Activated T-helper 9 cell treated with anti-CD3 and anti-CD28 coated beads, Interleukin-2, amount 50 U/mL, for 16 hours (primary cell): ENCODE measurements around the gene TMEM132A.

Experiments used
- DNase-seq: peaks from one replicate; pipeline ENCODE4 v3.0.0-alpha.2; 2020; ENCODE audit warnings: low read depth

TMEM132A gene

GRCh38 chr11:60924110-60924905, at the start of gene TMEM132A:
TSS of gene TMEM132A (plus strand) at chr11:60924460. CDS start at chr11:60924634, 174 bp downstream.
- DNase-seq, result no peak

GRCh38 chr11:60875366-60876167, 48.7 kb upstream of the TMEM132A start:
- no peak for DNase-seq

- DNase-seq, result no peak
These were observed 48.1 kb upstream of the TMEM132A start for GRCh38 chr11:60876168-60876485.

DNA sequence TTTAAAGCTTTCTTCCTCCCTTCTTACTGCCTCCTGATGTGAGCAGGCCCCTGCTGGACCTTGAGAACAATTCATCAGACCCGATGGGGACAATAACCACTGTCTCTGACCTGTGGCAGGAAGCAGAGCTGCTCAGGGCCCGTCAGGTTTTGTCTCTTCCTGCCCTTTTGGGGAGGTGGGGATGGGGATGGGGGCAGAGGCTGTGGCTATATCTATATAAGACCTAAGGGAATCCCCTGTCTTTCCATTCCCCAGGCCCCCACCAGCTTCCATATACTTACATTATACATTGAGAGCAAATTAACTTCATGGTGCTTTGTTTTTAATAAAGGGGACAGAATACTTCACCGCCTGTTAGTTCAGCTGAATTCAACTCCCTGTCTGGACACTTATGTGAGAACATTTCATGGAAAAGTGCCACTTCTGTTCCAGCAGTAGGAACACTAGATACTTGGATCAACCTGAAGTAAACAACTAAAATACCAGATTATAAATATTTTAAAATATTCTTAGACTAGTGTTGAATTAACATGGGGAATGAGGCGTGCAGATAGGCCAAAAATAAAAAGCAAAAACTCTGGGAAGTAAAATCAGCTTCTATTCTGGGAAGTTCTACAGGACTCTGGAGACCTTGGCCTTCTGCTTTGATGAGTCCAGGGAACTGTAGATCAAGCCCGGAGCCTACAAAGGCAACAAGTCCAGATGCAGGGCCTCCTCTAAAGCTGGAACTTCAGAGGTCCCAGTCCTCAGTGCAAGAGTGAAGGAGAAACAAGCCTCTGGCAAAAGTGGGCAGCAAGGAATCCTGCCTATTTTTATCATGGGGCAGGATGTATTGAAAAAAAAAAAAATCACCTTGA, 45.8 kb upstream of the TMEM132A start:
- DNase-seq, result no peak

GRCh38 chr11:60879104-60879503, 45.2 kb upstream of the TMEM132A start:
- no peak for DNase-seq

DNA sequence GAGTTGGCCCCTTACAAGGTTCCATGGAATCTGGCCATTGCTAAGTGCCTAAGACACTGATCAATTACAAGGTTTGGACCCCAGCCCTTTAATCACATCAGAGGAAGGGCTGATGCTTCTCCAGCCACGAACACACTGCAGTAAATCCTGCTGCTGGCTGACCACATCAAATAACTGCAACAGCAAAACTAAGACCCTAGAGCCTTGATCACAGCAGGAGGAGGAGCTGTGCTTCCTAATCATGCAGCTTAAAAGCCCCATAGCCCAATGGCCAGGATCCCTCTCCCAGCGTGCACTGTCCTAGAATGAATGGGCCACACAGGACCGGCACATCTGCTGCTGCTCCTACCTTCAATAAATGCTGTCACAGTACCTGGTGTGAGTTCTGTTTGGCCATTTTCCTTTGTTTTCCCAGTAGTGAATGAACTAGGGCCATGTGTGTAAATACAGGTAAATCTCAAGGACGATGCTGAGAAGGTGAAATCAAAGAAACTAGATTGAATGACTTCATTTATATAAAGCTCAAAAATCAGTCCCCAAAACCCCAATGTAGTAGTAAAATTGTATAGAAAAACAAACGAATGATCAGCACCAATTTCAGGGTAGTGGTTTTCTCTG, 44.2 kb upstream of the TMEM132A start:
- DNase-seq, result no peak

DNA sequence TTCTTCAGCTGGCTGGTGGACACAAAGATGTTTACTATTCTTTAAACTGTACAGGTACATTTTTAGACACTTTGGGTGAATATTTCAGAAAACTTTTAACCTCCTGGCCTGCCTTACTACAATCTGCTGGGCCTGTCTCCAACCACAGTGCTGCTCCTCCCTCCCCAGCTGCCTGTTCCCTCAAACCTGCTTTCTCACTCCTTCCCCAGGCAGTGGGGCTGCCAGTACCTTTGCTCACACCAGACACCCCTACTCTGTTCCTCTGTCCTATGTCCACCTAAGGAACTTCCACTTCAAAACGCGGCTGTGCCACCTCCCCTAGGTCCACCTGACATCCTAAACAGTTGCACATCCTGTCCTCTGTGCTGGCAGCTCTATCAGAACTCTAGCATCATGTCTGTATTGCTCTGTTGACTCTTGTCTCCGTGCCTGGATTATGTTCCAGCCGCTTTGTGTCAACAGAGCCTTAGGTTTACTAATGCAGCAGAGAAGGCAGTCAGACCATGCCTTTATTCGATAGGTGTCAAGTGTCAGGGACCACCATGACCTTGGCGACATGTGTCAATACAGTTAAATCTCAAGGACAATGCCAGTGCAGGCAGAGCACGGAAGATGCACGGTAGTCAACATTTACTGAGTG, 43.5 kb upstream of the TMEM132A start:
- DNase-seq, result no peak

DNA sequence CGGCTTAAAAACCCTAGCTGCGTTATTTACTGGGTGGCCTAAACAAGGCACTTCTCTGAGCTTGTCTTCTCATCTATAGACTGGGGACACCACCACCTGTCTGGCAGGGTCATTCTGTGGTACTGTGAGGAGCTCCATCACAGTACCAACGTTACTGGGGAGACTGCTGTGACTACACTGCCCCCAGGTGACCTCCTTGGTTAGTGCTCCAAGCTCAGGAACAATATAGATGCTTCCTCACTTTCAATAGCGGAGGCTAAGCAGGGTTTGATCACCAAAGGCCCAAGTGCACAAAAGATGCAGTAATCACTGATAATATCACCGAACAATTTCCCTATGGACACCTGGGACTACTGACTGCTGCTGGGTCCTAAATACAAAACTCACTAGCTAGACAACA, 36.7 kb upstream of the TMEM132A start:
- DNase-seq, result no peak

GRCh38 chr11:60889869-60890311, 34.4 kb upstream of the TMEM132A start:
- no peak for DNase-seq

GRCh38 chr11:60890696-60891095, 33.6 kb upstream of the TMEM132A start:
- DNase-seq, result no peak

DNA sequence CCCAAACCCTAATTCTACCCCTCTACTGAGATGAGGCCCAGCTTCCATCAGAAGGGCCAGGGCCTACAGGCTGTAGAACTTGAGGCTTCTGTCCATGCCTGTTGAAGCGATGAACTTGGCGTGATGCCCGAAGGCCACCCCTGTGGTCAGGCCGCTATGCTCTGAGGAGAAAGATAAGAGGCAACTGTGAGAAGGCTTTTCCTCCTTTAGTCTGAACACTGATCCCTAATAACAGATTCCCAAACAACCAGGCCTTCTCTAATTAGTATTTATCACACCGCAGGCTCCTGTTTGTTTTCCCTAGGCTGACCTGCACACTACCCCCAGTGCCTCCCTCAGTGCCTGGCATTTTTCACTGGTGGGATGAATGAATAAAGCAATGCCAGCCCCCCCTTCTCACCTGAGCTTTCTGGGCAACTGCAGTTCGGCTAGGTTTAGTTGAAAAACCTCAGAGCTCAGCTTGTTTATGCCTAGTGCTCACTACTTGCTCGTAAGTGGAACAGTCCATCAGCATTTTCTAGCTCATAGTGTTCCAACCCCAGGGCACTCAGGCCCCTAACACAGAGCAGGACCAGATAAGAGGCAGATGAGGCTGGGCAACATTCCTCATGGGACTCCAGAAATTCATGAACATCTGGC, 33.0 kb upstream of the TMEM132A start:
- no peak for DNase-seq

DNA sequence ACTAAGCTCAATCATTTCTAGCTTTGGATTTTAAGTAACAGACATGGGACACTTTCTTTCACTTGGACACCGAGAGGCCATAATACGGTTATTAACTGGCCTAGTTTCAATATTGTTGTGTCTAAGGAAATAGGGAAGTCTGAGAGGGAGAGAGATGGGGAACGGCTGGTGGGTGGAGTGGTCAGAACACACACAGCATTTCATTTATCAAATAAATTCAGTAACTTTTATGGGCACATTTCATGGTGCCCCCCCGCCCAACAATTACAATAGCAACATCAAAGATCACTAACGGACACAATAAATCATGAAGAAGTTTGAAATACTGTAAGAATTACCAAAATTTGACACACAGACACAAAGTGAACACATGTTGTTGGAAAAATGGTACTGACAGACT, 28.6 kb upstream of the TMEM132A start:
- no peak for DNase-seq

GRCh38 chr11:60897496-60897895, 26.8 kb upstream of the TMEM132A start:
- DNase-seq, result no peak

DNA sequence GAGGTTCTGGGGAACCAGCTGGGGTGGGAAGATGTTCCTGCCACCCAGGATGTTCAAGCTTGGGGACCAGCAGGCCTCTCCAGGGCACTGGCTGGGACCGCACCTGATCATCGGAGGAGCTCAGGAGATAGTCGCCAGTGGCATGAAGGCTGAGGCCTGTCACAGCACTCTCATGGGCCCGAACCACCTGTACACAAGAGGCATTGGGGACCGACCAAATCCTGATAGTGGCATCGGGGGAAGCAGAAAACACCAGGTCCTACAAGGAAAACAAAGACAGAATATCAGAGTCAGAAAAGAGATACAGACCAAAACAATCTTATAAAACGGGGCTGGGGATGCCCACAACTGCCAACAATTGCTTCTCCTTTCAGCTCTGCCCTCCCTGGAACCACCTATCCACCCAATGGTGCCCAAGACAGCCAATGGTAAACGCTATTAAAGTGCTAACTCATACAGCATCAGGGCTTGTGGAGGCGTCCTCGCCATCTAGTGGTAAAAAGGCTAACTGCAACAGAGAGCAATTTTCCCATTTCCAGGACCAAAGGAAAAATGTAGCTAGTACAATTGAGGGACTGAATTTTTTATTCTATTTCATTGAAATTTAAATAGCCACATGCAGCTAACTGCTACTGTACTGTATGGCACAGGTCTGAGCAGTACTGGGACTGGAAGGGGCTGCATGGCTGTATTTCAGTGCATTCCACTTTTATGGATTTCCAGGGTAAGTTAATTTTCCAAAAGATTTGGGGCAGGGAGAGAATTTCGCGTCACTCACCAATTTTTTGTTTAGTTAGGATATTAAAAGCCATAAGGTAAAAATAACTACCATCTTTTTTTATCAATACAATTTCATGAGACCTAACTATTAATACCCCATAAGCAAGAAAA, 25.0 kb upstream of the TMEM132A start:
- DNase-seq, result no peak

- DNase-seq, result no peak
These were observed 24.3 kb upstream of the TMEM132A start for GRCh38 chr11:60899977-60900376.

DNA sequence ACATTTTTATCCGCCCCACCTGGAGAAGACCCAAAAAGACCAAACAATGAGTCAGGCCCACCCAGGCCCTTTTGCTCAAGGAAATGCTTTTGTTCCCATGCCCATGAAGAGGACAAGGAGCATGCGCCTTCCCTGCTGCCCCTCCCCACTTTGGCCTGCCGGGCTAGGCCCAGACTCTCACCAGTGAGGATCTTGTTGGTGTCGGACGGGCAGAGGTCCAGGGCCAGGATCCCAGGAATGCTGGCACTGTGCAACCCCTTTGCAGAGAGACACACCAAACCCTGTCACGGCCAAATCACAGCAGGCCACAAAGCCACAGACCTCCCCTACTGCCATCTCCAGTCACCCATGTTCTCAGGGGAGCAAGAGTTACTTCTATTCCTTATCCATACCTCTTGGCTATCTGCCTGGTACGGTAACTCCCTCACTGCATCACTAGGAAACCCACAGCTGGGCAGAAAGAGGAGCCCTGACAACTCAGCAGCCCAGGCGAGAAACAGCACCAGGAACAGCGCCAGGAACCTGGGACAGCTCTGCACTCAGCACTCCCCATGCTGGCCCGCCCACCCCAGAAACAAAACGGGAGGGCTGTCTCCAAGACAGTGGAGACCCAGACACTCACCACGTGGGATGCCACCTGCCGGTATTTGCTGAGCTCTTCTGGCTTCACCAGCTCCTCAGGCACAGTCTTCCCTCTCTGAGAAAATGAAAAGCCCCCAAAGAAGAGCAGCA, 23.4 kb upstream of the TMEM132A start:
- DNase-seq, result no peak

DNA sequence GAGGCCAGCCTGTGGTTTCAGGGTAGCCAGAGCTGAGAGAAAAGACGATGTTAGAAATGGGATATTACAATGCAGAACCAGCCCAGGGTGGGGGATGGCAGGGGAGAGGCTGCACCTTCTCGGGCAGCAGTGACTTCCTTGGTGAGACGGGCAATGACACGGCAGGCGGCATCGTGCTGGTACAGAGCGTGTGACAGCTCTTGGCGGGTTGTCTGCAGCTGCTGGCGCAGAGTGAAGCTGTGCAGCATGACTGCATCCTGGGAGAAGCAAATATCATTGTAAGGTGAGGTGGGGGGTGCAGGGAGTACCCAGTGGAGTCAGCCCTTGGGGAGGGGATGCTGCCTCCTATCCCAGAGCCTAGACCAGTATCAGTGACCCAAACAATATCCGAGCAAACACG, 21.6 kb upstream of the TMEM132A start:
- DNase-seq, result no peak

DNA sequence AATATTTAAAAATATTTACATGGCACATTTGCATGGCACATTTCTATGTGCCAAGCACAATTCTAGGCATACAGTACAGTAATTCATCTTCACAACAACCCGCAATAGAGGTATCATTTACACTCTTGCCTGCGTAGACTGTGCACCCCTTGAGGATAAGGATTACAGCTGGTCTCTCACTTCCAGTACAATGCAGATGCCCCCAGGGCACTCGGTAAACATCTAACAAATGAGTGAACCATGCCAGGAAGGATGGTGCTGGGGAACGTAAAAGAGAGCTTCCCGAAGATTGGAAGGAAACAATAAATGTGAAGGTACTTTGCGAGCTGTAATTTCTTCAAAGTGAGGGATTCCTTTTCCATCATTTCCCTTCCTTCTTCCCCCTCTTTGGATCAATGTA, 19.2 kb upstream of the TMEM132A start:
- DNase-seq, result no peak

DNA sequence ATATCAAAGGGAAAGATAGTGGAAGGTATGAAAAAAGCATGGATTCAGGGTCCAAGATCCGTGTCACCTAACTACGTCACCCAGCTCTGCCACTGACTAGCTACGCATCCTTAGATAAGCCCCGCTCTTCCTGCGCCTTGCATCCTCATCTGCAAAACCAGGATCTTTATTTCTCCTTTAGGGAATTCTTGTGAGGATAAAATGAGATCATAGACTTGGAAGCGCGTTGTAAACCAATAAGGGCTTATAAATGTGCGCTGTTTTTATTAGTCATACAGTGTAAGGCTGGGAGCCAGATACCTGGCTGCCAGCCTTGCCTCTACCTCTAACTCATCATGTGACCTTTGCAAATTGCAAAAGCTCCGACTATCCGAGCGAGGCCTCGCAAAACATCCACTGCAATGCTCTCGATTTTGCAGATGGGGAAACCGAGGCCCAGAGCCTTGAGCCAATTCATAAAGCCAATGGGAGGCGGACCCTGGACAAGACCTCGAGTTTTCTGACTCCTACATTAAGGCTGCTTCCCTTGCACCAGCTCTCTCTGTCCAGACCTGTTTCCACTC, 18.6 kb upstream of the TMEM132A start:
- DNase-seq, result no peak
